AG10803 (cell line): ENCODE measurements around the gene NDUFAF8.

Experiments
- DNase-seq: peaks from one replicate; pipeline ENCODE4 v3.0.0; 2010; ENCODE audit warnings: low read depth
- H3K4me3 ChIP-seq: 2 replicates; pipeline ENCODE4 v1.5.1; 2011; ENCODE audit warnings: mild to moderate bottlenecking, low read length, control low read depth
- CTCF ChIP-seq: conservative IDR thresholded peaks from 2 replicates; pipeline ENCODE4 v1.5.1; 2011; ENCODE audit warnings: mild to moderate bottlenecking, low read length, control low read depth, inconsistent platforms

NDUFAF8 gene

GRCh38 chr17:81202318-81202717, 36.8 kb upstream of the NDUFAF8 start:
- no peak for TF ChIP-seq CTCF
- H3K4me3 ChIP-seq: no peak overlapping the region
- no peak for DNase-seq

- no peak for DNase-seq
- H3K4me3 ChIP-seq: no peak overlapping the region
- TF ChIP-seq CTCF: no peak
These were observed 36.0 kb upstream of the NDUFAF8 start for GRCh38 chr17:81203136-81203535.

DNA sequence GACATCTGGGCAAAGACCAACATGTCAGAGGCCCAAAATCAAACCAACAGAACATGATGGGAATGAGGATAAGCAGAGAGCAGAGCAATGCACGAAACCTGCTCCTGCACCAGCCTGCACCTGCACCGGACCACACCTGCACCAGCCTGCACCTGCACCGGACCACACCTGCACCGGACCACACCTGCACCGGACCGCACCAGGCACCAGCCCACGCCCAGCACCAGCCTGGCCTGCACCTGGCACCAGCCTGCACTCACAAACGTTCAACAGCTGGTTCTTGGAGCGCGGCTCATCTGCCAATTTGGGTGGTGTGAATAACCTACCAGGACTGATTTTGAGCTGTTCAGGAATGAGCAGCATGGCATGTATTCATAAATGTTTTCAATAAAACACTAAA, 34.5 kb upstream of the NDUFAF8 start:
- H3K4me3 ChIP-seq: no peak overlapping the region
- DNase-seq: no peak
- no peak for TF ChIP-seq CTCF

DNA sequence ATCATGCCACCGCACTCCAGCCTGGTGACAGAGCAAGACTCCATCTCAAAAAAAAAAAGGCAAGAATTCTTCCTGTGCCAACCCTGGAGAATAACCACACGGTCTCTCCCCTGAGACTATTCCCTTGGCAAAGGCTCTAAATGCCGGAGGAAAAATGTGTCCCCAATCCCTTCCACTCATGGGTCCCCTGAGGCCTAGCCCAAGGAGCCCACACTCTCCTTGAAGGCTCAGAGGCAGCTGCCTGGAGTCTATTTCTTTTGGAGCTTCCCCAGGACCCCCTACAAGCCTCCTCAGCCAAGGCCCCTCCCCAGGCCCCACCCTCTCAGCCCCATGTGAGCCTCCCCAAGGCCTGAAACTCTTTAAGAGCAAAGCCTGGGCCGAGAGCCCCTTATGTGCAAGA, 33.0 kb upstream of the NDUFAF8 start:
- DNase-seq: no peak
- no peak for TF ChIP-seq CTCF
- no peak overlapping the region for H3K4me3 ChIP-seq

GRCh38 chr17:81206657-81207056, 32.5 kb upstream of the NDUFAF8 start:
- no peak overlapping the region for H3K4me3 ChIP-seq
- DNase-seq: no peak
- no peak for TF ChIP-seq CTCF

- H3K4me3 ChIP-seq: no peak overlapping the region
- no peak for TF ChIP-seq CTCF
- no peak for DNase-seq
These were observed 31.2 kb upstream of the NDUFAF8 start for GRCh38 chr17:81207610-81208581.

DNA sequence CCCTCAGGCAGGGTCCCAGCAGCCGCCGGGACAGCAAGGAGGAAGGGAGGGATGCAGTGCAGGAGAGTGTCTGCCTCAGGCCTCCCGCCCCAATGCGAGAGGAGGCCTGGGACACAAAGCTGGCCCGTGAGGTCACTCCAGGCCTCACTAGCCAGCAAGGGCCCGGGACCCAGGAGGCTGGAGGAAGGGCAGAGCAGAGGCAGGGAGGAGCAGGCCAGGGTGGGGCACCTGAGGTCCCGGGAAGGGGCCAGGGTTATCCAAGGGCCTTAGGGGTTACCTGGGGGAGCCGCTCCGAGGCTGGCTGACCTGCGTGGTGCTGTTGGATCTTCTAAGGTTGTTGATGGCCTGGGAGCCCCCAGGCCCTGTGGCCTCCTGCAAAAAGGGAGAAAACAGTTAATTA, 30.5 kb upstream of the NDUFAF8 start:
- DNase-seq: no peak
- TF ChIP-seq CTCF: no peak
- no peak overlapping the region for H3K4me3 ChIP-seq
